NT2/D1 (cell line): ENCODE results near the gene PCSK7.

Experiments used
- SUZ12 ChIP-seq: IDR thresholded peaks from 2 replicates; pipeline ENCODE4 v1.6.1; 2011; ENCODE audit not compliant: insufficient read length, insufficient read depth; ENCODE audit errors: extremely low read depth
- YY1 ChIP-seq: IDR thresholded peaks from 2 replicates; pipeline ENCODE4 v1.6.1; 2011; ENCODE audit not compliant: insufficient read length, insufficient read depth

DNA sequence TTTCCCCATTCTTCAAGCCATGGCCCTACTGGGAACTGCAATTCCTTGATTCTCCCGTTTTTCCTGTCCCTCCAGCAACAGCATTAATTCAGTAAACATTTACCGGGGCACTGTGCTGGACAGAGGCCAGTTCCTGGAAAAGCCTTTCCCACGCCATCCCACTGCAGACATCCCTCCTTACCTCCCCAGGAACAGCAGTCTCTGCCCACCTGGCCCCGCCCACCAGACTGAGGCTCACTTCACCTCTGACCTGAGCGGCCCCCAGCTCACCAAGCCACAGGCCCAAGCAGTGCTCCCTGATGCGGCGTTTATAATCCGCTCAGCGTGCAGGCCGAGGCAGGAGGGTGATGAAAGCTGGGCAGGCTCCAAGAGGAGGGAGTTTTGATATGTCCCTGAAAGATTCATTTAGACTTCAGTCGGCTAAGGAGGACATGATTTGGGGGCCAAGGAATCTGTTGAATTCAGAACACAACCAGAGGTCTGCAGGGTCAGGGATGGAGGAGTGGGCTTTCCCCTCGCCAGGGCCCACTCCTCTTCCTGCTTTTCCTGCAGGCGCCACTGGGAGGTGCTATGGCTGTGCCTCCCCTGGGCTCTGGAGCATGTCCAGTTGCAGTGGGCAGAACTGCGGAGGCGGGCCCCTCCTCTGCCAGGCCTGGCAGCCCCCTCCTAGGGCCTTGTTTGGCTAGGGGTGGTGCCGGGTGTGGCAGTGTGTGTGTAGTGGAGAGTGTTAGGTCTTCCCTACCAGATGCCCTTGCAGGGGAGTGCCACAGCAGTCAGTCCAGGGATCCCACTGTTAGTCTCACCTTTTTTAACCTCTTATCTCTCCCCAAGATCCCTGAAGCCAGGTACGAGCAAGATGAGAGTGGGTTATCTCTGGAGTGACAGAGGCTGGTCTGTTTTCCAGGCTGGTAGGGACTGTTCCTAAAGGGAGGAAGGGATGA lies 34.1 kb downstream of the PCSK7 start:
- TF ChIP-seq SUZ12 (no peak), YY1 (no peak)
